ENCODE measurements around the gene ANKRD10.

The ANKRD10 gene

DNA sequence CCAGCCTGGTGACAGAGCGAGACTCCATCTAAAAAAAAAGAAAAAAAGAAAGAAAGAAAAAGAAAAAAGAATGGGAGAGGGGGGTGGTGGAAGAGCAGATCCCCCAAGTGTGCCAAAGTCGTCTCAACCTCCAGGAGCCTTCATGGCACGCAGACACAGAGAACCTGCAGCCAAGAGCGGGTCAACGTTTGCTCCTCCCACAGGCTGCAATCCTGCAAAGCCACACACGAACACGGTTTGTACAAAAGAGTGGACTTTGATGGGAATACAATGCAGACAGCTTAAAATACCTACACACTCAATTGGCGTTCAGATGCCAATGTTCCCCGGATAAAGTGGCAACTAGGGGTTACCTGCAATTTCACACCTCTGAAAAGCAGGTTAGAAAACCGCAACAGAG is 29.4 kb downstream of the ANKRD10 start:
- DNase-seq: no peak

GRCh38 chr13:110884517-110884916 is 30.4 kb downstream of the ANKRD10 start:
- DNase-seq: no peak

- DNase-seq: no peak
Measured at GRCh38 chr13:110883542-110883941, 31.3 kb downstream of the ANKRD10 start.

DNA sequence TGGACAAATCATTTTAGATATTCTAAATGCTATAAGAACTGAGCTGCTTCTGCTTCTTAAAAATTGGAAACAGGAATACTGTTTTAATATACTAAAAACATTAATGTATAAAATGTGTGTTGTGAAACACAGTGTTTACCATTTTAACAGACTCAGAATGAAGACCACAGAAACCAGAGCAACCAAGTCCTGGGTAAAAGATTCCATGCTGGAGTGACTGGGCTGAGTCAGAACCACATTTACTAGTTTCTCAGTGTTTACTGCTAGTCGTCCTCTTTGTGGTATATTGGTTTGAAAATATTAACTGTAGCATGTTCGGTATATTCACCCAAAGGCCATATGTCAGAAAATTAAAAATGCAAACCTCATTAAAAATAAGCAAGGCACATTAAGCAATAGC is 31.9 kb downstream of the ANKRD10 start:
- no peak for DNase-seq

GRCh38 chr13:110881839-110882627 is 32.8 kb downstream of the ANKRD10 start:
- no peak for DNase-seq

GRCh38 chr13:110880627-110881026 is 34.2 kb downstream of the ANKRD10 start:
- DNase-seq: no peak

DNA sequence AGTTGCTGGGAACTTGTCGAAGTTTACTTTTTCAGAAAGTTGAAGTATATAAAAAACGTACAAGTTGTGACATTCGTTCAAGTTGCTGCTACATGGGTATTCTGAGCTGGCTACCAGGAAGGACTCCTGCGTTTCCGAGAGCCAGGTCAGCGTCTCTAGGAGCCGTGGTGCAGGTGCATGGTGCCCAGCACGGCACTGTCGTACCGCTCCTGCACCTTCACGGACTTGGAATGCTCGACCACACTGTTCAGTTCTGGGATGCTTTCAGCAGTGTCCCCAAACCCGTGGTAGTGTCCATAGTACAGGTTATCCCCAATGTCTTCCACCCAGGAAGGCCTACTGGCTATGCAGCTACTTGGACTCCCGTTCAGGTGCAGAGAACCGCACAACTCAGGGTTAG is 35.4 kb downstream of the ANKRD10 start:
- no peak for DNase-seq

- DNase-seq: no peak
Measured at GRCh38 chr13:110877737-110878258, 37.1 kb downstream of the ANKRD10 start.

- peak in 1 of 3 experiments; percentile 18 for DNase-seq
Measured at GRCh38 chr13:110876609-110877008, 38.3 kb downstream of the ANKRD10 start.

GRCh38 chr13:110875241-110875640 is 39.6 kb downstream of the ANKRD10 start:
- DNase-seq: peak in 1 of 3 experiments; percentile 60

DNA sequence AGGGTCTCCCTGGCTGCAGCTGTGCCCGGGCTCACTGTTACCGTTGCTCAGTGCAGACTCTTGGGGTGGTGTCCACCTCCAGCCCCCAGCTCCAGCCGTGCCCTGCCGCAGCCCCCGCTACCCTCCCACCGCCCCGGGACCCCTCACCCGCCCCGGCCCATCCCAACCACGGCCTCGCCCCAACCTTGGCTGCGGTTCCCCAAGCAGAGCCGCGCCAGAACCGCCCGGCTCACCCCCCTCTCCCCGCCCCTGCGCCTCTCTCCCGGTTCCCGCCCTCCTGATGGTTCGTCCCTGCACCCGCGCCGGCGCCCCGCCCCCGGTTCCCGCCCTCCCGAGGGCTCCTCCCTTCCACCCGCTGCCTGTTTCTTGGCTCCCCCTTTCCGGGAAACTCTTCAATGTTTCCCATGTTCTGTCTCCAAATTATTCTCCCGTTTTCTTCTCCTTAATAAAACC is 40.3 kb downstream of the ANKRD10 start:
- DNase-seq: peak; percentile 83 to 88 (median 85)

GRCh38 chr13:110873639-110874507 is 41.0 kb downstream of the ANKRD10 start:
- DNase-seq: no peak

DNA sequence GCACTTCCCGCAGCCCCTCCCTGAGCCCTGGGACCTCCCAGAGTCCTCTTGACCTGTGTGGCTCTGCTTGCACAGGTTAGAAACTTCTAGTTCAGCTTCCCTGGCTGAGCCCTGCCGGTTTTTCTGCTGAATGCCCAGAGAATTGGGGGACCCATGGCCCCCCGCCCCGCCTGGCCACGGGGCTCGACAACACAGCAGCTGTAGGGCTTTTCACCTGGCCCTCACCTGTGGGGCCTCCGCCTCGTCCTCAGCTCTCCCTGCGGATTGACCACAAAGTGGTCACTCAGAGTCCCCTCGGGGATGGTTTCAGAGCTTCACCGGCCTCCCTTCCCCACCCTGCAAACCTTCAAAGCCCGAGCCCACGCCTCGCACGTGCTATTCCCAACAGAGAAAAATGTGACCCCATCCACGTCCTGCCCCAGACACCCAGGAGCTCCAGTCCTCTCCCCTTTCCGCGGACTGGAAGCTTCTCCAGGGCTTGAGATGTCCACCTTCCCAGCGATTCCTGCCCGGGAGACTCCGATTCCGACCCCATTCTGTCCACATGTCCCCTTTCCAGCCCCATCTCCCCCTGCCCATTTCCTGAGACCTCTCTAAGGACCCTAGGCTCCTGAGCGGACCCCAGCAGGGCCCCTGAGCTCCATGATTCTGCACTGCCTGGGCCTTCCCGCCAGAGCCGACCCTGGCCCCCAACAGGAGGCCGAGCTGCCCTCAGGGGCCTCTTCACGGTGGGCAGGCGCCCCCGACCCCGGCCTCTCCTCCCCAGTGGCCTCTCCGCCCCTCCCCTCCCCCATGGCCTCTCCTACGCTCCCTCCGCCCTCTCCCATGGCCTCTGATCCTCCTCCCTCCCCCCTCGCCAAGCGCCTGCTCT is 41.9 kb downstream of the ANKRD10 start:
- no peak for DNase-seq

- DNase-seq: no peak
Measured at GRCh38 chr13:110872034-110872767, 42.7 kb downstream of the ANKRD10 start.

GRCh38 chr13:110869805-110870706 is 44.8 kb downstream of the ANKRD10 start:
- DNase-seq: peak in 2 of 3 experiments; percentile 76 to 84

- peak in 2 of 3 experiments; percentile 66 to 78 for DNase-seq
Measured at GRCh38 chr13:110869231-110869804, 45.6 kb downstream of the ANKRD10 start.

- DNase-seq: no peak
Measured at GRCh38 chr13:110868720-110869119, 46.1 kb downstream of the ANKRD10 start.

GRCh38 chr13:110867380-110867779 is 47.5 kb downstream of the ANKRD10 start:
- no peak for DNase-seq

DNA sequence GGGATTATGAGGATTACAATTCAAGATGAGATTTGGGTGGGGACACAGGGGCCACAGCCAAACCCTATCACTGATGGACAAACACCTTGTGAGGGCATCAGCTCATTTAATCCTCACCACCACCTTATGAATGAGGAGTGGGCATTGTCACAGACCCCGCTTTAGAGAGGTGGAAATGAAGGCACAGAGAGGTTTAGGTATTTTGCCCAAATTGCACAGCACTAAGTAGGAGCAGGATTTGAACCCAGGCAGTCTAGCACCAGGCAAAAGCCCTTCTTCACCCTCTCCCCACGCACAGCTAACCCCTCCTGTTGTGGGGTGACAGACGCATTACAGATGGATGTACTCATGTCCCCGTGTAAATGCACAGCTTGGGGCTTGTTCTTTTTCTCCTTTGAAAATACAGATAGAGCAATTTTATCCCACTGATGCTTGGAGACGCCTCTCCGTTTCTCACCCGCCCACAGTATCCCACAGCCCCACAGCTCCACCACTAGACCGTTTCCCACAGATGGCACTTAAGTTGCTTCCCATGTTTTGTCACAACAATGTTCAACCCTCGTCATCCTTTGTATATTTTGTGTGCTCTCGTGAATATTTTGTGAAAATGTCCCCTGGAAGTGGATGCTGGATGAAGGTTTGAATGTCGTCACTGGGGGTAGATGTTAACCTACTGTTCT is 48.2 kb downstream of the ANKRD10 start:
- DNase-seq: no peak

GRCh38 chr13:110863685-110864084 is 51.2 kb downstream of the ANKRD10 start:
- DNase-seq: no peak
